ENCODE data around the gene ENOX1. TPM values are rescaled to one million over a fixed set of nuclear protein-coding genes. Genes with fewer than 3 reads are reported as not detected.

ENOX1 gene
- total and polyA plus RNA-seq, 9 of the 15 experiments (the other 6 are each of a cell fraction or from before 2014, with no cell fraction given): not detected

- H3K9ac ChIP-seq (ENCODE audit: insufficient read depth in 1 of 2, low read depth in 2 of 2, low read length in 2 of 2): no peak overlapping the region
- H3K4me3 ChIP-seq: no peak overlapping the region
- H2AFZ ChIP-seq (ENCODE audit: low read depth, low read length): no peak overlapping the region
- H3K4me2 ChIP-seq (ENCODE audit: insufficient read depth, low read length): no peak overlapping the region
- no peak overlapping the region for H3K27ac ChIP-seq (ENCODE audit: extremely low read depth, low read depth, low read length)
- intact Hi-C loops (cut with micrococcal nuclease) (no loop called here), in situ Hi-C loops (cut with MboI) (no loop called here)
- no peak for ATAC-seq
- no peaks in the 10 kb centered on the region for H3K36me3 ChIP-seq (ENCODE audit: control insufficient read depth, insufficient read depth, low read length)
- ChIA-PET CTCF (ENCODE audit: low intra/inter-chr PET ratio) (no interaction called here), POLR2A (interaction anchor here (0.6 kb wide), 1 partner anchor 300 kb away, joined by 3 read pairs; no protein-coding TSS in a partner anchor)
- no peaks in the 10 kb centered on the region for H3K9me1 ChIP-seq (ENCODE audit: control insufficient read depth, insufficient read depth, low read length)
- no peaks in the 10 kb centered on the region for H3K4me1 ChIP-seq (replicated peaks in 1 of 2; ENCODE audit: control insufficient read depth in 2 of 2, insufficient read depth in 2 of 2, low read length in 2 of 2)
- no peak for DNase-seq (ENCODE audit: extremely low read depth in 1 of 4, low spot score in 3 of 4)
- H3K27me3 ChIP-seq (ENCODE audit: control insufficient read depth in 2 of 2, insufficient read depth in 2 of 2, low read length in 2 of 2): no peaks in the 10 kb centered on the region
- no peaks in the 10 kb centered on the region for H3K9me3 ChIP-seq (replicated peaks; ENCODE audit: control insufficient read depth, insufficient read depth, low read depth, low read length)
- no peak for FAIRE-seq
- no peaks in the 10 kb centered on the region for H3K79me2 ChIP-seq (ENCODE audit: control insufficient read depth, insufficient read depth, low read length)
- H4K20me1 ChIP-seq (replicated peaks; ENCODE audit: control insufficient read depth, insufficient read depth, low read length): no peaks in the 10 kb centered on the region
- BruUV-seq (replicated peaks): no TSS peak
- TF ChIP-seq CBX8 (IDR thresholded peaks at IDR 0.05; ENCODE audit: borderline replicate concordance, extremely low read depth, low read depth, low read length, poor library complexity, severe bottlenecking) (no peak), ZC3H8 (IDR thresholded peaks at IDR 0.05) (no peak), ZNF57 (CRISPR knock-in tag; IDR thresholded peaks at IDR 0.05) (no peak), TSC22D4 (tag; IDR thresholded peaks at IDR 0.05) (no peak), ELK1 (CRISPR knock-in tag; IDR thresholded peaks at IDR 0.05) (no peak), PTBP1 (IDR thresholded peaks at IDR 0.05; ENCODE audit: low read depth, low read length) (no peak), NEUROD1 (IDR thresholded peaks at IDR 0.05; ENCODE audit: borderline replicate concordance, low read depth, low read length, partially characterized antibody) (no peak), ZNF609 (CRISPR knock-in tag; IDR thresholded peaks at IDR 0.05; ENCODE audit: borderline replicate concordance) (no peak), MYBL2 (IDR thresholded peaks at IDR 0.05; ENCODE audit: low read depth) (no peak), MYBL2 (CRISPR knock-in tag; IDR thresholded peaks at IDR 0.05; ENCODE audit: borderline replicate concordance) (no peak), SREBF1 (IDR thresholded peaks at IDR 0.05; ENCODE audit: borderline replicate concordance, low read depth, low read length) (no peak), ZNF707 (CRISPR knock-in tag; conservative IDR thresholded peaks at IDR 0.05) (no peak), RBM15 (IDR thresholded peaks at IDR 0.05; ENCODE audit: insufficient read depth, low read length) (no peak)
- TF ChIP-seq, protein P1, sequence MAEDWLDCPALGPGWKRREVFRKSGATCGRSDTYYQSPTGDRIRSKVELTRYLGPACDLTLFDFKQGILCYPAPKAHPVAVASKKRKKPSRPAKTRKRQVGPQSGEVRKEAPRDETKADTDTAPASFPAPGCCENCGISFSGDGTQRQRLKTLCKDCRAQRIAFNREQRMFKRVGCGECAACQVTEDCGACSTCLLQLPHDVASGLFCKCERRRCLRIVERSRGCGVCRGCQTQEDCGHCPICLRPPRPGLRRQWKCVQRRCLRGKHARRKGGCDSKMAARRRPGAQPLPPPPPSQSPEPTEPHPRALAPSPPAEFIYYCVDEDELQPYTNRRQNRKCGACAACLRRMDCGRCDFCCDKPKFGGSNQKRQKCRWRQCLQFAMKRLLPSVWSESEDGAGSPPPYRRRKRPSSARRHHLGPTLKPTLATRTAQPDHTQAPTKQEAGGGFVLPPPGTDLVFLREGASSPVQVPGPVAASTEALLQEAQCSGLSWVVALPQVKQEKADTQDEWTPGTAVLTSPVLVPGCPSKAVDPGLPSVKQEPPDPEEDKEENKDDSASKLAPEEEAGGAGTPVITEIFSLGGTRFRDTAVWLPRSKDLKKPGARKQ (CRISPR knock-in tag; IDR thresholded peaks at IDR 0.05): no peak
- TF ChIP-seq, protein P2, sequence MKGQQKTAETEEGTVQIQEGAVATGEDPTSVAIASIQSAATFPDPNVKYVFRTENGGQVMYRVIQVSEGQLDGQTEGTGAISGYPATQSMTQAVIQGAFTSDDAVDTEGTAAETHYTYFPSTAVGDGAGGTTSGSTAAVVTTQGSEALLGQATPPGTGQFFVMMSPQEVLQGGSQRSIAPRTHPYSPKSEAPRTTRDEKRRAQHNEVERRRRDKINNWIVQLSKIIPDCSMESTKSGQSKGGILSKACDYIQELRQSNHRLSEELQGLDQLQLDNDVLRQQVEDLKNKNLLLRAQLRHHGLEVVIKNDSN (CRISPR knock-in tag; IDR thresholded peaks at IDR 0.05): no peak
These were observed 55.5 kb downstream of the ENOX1 start for GRCh38 chr13:43731296-43731695.
